Measurements from ENCODE around the gene SLIT3.

SLIT3 gene

DNA sequence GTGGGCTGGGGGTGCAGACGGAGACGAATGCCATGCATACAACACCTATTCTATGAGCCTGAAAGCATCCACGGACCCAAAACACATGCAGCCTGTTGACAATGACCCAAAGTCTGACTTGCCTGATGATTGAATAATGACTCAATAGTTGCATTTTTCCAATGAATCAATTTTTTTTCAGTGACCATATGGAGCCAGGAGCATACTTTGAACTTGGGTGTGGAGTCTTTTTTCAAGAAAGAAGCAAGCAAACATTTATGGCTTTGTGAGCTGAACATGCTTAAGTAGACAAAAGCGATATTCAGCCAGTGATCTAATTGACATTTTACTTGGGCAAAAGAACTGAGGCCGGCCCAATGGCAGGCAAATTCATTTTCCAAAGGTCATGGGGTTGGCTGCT lies 437.9 kb downstream of the SLIT3 start:
- Histone ChIP-seq H3K27ac (ENCODE audit: low read length) (no peak overlapping the region), H3K36me3 (ENCODE audit: control insufficient read depth in 2 of 2, insufficient read depth in 2 of 2, low read length in 2 of 2) (no peaks in the 10 kb centered on the region), H3K27me3 (ENCODE audit: control insufficient read depth in 1 of 2, insufficient read depth in 2 of 2, low read length in 2 of 2) (no peaks in the 10 kb centered on the region), H3K4me3 (ENCODE audit: low read length in 2 of 2) (no peak overlapping the region), H3K9me3 (ENCODE audit: control insufficient read depth in 2 of 2, low read length in 2 of 2) (no peaks in the 10 kb centered on the region), H3K9ac (ENCODE audit: low read length in 2 of 2) (no peak overlapping the region), H3K4me1 (ENCODE audit: control insufficient read depth, insufficient read depth, low read length) (no peaks in the 10 kb centered on the region)

DNA sequence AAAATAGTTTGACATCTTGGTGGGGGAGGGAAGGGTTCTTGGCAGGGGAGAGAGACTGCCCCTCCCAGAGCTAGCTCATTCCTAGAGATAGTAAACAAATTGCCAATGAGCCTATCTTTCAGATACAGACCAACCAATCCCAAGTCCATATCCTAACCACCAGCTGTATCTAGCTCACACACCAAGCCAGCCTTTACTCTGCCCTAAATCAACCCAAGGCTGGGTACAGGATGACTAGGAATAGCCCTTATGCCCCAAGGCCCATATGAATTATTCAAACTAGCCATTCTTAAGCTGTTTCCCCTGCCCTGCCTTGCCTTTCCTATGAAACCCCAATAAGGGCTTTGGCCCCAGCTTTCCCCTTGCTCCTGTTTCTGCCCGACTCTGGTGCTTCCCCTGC lies 440.4 kb downstream of the SLIT3 start:
- H3K36me3 ChIP-seq (ENCODE audit: control insufficient read depth in 2 of 2, insufficient read depth in 2 of 2, low read length in 2 of 2), result no peaks in the 10 kb centered on the region
- no peaks in the 10 kb centered on the region for H3K4me1 ChIP-seq (ENCODE audit: control insufficient read depth, insufficient read depth, low read length)
- H3K27me3 ChIP-seq (ENCODE audit: control insufficient read depth in 1 of 2, insufficient read depth in 2 of 2, low read length in 2 of 2), result no peaks in the 10 kb centered on the region
- H3K27ac ChIP-seq (ENCODE audit: low read length), result no peak overlapping the region
- no peaks in the 10 kb centered on the region for H3K9me3 ChIP-seq (ENCODE audit: control insufficient read depth in 2 of 2, low read length in 2 of 2)
- no peak overlapping the region for H3K9ac ChIP-seq (ENCODE audit: low read length in 2 of 2)
- H3K4me3 ChIP-seq (ENCODE audit: low read length in 2 of 2), result no peak overlapping the region

DNA sequence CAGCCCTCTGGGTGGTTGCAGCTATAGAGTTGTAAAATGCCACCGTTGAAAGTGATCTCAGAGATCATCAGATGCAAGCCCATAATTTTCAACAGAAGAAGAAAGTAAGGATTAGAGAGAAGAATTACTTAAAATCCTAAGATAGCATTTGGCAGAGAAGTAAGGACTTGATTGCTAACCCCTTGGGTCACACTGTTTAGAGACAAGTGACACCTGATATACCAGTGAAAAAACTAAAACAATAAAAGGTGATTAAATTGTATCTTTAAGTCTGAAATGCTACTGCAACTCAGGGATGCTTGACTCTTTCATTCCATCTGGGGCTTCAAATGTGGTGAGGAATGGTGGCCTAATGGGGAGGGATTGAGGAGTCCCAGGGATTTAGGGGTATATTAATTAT lies 440.9 kb downstream of the SLIT3 start:
- Histone ChIP-seq H3K27me3 (ENCODE audit: control insufficient read depth in 1 of 2, insufficient read depth in 2 of 2, low read length in 2 of 2) (no peaks in the 10 kb centered on the region), H3K4me3 (ENCODE audit: low read length in 2 of 2) (no peak overlapping the region), H3K9ac (ENCODE audit: low read length in 2 of 2) (no peak overlapping the region), H3K36me3 (ENCODE audit: control insufficient read depth in 2 of 2, insufficient read depth in 2 of 2, low read length in 2 of 2) (no peaks in the 10 kb centered on the region), H3K27ac (ENCODE audit: low read length) (no peak overlapping the region), H3K4me1 (ENCODE audit: control insufficient read depth, insufficient read depth, low read length) (no peaks in the 10 kb centered on the region), H3K9me3 (ENCODE audit: control insufficient read depth in 2 of 2, low read length in 2 of 2) (no peaks in the 10 kb centered on the region)

DNA sequence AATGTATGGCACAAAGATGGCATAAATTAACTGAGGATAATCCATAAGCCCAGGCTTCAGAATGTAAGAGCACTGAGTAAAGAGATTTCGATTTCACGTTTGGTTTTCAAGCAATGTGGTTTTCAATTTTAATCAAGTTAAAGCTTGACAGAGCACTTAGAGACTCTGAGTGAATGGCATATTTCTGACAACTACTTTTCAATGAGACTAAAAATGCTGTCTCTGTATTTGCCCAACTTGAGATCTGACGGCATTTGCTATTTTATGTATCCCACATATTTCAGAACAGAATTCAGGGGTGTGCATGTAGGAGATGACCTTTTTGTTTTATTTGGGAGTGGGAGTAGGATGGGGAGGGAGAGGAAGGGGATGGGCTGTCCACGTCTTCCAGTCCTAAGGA lies 441.5 kb downstream of the SLIT3 start:
- H3K9me3 ChIP-seq (ENCODE audit: control insufficient read depth in 2 of 2, low read length in 2 of 2), result no peaks in the 10 kb centered on the region
- H3K36me3 ChIP-seq (ENCODE audit: control insufficient read depth in 2 of 2, insufficient read depth in 2 of 2, low read length in 2 of 2), result no peaks in the 10 kb centered on the region
- H3K27ac ChIP-seq (ENCODE audit: low read length), result no peak overlapping the region
- no peaks in the 10 kb centered on the region for H3K27me3 ChIP-seq (ENCODE audit: control insufficient read depth in 1 of 2, insufficient read depth in 2 of 2, low read length in 2 of 2)
- H3K4me1 ChIP-seq (ENCODE audit: control insufficient read depth, insufficient read depth, low read length), result no peaks in the 10 kb centered on the region
- H3K9ac ChIP-seq (ENCODE audit: low read length in 2 of 2), result no peak overlapping the region
- H3K4me3 ChIP-seq (ENCODE audit: low read length in 2 of 2), result no peak overlapping the region

DNA sequence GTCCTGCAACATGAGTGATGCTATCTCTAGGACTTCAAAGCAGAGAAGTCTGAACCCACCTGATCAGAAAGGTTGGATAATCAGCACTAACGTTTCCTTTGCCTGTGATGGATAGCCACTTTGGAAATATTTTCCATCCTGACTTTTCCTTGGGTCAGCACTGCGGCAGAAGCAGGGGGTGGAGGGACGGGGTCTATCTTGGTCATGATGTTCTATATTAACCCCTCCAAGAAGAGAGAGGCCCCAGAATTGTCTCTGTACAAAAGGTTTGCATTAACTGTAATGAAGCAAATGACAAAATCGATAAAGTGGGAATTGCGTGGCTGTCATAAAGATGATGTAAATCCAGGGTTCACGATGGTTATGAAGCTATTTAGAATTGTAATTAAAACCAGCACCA lies 441.9 kb downstream of the SLIT3 start:
- H3K9me3 ChIP-seq (ENCODE audit: control insufficient read depth in 2 of 2, low read length in 2 of 2), result no peaks in the 10 kb centered on the region
- no peak overlapping the region for H3K9ac ChIP-seq (ENCODE audit: low read length in 2 of 2)
- H3K4me1 ChIP-seq (ENCODE audit: control insufficient read depth, insufficient read depth, low read length), result no peaks in the 10 kb centered on the region
- H3K27ac ChIP-seq (ENCODE audit: low read length), result no peak overlapping the region
- no peaks in the 10 kb centered on the region for H3K27me3 ChIP-seq (ENCODE audit: control insufficient read depth in 1 of 2, insufficient read depth in 2 of 2, low read length in 2 of 2)
- H3K4me3 ChIP-seq (ENCODE audit: low read length in 2 of 2), result no peak overlapping the region
- no peaks in the 10 kb centered on the region for H3K36me3 ChIP-seq (ENCODE audit: control insufficient read depth in 2 of 2, insufficient read depth in 2 of 2, low read length in 2 of 2)

DNA sequence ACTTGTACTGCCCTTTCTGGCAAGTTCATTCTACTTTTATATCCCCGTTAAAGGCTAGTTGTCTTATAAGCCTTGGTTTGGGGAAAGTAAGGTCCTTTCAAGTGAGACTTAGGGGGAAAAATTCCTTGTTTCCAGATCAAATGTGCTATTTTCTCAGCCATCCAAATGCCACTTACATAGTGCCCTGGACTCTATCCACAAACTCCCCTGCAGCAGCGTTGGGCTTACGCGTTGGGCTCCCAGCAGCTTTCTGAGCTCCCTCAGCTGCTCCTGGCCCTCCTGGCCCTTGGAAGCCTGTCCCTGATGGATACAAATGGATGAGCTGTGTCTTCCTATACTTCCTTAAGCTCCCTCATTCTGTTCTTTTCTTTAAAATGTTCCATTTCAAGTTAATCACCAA lies 442.6 kb downstream of the SLIT3 start:
- Histone ChIP-seq H3K36me3 (ENCODE audit: control insufficient read depth in 2 of 2, insufficient read depth in 2 of 2, low read length in 2 of 2) (no peaks in the 10 kb centered on the region), H3K9ac (ENCODE audit: low read length in 2 of 2) (no peak overlapping the region), H3K4me1 (ENCODE audit: control insufficient read depth, insufficient read depth, low read length) (no peaks in the 10 kb centered on the region), H3K27ac (ENCODE audit: low read length) (no peak overlapping the region), H3K27me3 (ENCODE audit: control insufficient read depth in 1 of 2, insufficient read depth in 2 of 2, low read length in 2 of 2) (no peaks in the 10 kb centered on the region), H3K4me3 (ENCODE audit: low read length in 2 of 2) (no peak overlapping the region), H3K9me3 (ENCODE audit: control insufficient read depth in 2 of 2, low read length in 2 of 2) (no peaks in the 10 kb centered on the region)

DNA sequence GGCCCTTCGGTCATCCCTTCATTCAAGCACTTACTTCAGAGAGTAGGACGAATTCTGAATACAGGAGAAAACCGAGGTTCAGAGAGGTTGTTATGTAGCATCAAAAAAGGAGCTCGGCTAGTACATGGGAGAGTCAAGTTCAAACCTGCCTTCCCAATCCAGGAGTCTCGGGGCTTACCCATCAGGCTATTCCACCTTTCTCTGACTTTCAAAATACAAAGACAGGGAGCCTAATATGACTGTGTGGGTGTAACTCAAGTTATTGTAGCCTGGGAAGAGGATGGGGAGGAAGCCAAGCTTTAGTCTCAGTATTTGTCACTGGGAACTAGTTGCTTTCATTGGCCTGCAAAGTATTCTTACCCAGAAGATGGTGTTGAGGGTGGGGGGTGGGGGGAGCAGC lies 447.0 kb downstream of the SLIT3 start:
- Histone ChIP-seq H3K9ac (ENCODE audit: low read length in 2 of 2) (no peak overlapping the region), H3K4me1 (ENCODE audit: control insufficient read depth, insufficient read depth, low read length) (peaks cover 2% of the 10 kb centered on the region), H3K27ac (ENCODE audit: low read length) (no peak overlapping the region), H3K9me3 (ENCODE audit: control insufficient read depth in 2 of 2, low read length in 2 of 2) (no peaks in the 10 kb centered on the region), H3K36me3 (ENCODE audit: control insufficient read depth in 2 of 2, insufficient read depth in 2 of 2, low read length in 2 of 2) (no peaks in the 10 kb centered on the region), H3K27me3 (ENCODE audit: control insufficient read depth in 1 of 2, insufficient read depth in 2 of 2, low read length in 2 of 2) (no peaks in the 10 kb centered on the region), H3K4me3 (ENCODE audit: low read length in 2 of 2) (no peak overlapping the region)

DNA sequence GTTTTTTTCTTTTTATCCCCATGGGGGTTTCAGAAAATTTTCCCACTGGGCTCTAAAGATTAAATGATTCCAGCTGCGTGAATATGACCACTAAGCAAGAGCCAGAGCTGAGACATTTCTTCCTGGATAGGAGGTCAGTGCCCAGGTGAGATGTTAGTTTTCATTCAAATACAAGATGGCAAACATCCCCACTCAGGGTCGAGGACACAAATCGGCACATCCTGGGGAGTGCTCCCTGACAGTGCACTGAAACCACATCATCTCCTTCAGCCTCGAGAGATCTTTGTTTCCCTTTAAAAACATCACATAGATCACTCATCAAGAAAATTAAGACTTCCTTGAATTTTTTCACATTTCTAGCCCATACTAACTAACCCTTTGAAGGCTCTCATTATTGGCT lies 448.6 kb downstream of the SLIT3 start:
- H3K9ac ChIP-seq (ENCODE audit: low read length in 2 of 2), result no peak overlapping the region
- no peaks in the 10 kb centered on the region for H3K36me3 ChIP-seq (ENCODE audit: control insufficient read depth in 2 of 2, insufficient read depth in 2 of 2, low read length in 2 of 2)
- H3K9me3 ChIP-seq (ENCODE audit: control insufficient read depth in 2 of 2, low read length in 2 of 2), result no peaks in the 10 kb centered on the region
- H3K27ac ChIP-seq (ENCODE audit: low read length), result no peak overlapping the region
- H3K4me3 ChIP-seq (ENCODE audit: low read length in 2 of 2), result no peak overlapping the region
- no peaks in the 10 kb centered on the region for H3K27me3 ChIP-seq (ENCODE audit: control insufficient read depth in 1 of 2, insufficient read depth in 2 of 2, low read length in 2 of 2)
- H3K4me1 ChIP-seq (ENCODE audit: control insufficient read depth, insufficient read depth, low read length), result peaks cover 2% of the 10 kb centered on the region

DNA sequence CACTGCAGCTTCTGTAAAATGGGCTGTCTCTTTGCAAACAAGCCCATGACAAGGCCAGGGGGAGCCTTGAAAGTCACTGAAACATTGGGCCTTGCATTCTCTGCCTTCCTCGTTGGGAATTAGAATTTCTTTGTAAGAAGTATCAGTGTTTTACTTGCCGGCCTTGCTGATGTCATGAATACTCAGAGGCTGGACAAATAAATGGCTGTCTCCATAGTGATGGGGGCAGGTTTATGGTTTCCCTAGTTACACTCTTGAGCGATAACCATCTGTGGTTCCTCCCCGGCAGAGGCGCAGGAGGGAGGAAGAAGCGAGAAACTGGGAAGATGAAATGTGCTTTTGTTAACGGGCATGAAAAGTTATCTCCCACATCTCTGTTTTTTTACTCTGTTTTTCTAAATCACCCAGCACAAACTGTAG lies 449.0 kb downstream of the SLIT3 start:
- Histone ChIP-seq H3K36me3 (ENCODE audit: control insufficient read depth in 2 of 2, insufficient read depth in 2 of 2, low read length in 2 of 2) (no peaks in the 10 kb centered on the region), H3K4me1 (ENCODE audit: control insufficient read depth, insufficient read depth, low read length) (peaks cover 2% of the 10 kb centered on the region), H3K27me3 (ENCODE audit: control insufficient read depth in 1 of 2, insufficient read depth in 2 of 2, low read length in 2 of 2) (no peaks in the 10 kb centered on the region), H3K9me3 (ENCODE audit: control insufficient read depth in 2 of 2, low read length in 2 of 2) (no peaks in the 10 kb centered on the region), H3K27ac (ENCODE audit: low read length) (no peak overlapping the region), H3K4me3 (ENCODE audit: low read length in 2 of 2) (no peak overlapping the region), H3K9ac (ENCODE audit: low read length in 2 of 2) (no peak overlapping the region)

DNA sequence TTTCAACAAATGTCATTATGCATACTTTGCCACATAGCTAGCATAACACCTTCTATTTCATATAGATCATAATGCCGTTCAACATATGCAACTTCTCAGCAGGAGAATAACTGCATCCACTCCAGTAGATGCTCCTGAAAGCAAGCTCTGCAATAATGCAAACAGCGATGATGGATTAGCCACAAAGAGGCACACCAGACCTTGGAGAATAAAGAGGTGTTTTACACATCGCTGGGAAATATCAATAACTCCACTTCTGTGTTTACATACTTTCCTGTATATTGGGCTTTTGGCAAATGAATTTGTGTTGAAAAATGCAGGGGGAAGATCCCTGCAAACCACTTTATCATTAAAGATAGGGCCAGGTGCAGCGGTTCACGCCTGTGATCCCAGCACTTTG lies 450.3 kb downstream of the SLIT3 start:
- no peak overlapping the region for H3K4me3 ChIP-seq (ENCODE audit: low read length in 2 of 2)
- peaks cover 2% of the 10 kb centered on the region for H3K4me1 ChIP-seq (ENCODE audit: control insufficient read depth, insufficient read depth, low read length)
- H3K9ac ChIP-seq (ENCODE audit: low read length in 2 of 2), result no peak overlapping the region
- no peaks in the 10 kb centered on the region for H3K27me3 ChIP-seq (ENCODE audit: control insufficient read depth in 1 of 2, insufficient read depth in 2 of 2, low read length in 2 of 2)
- no peak overlapping the region for H3K27ac ChIP-seq (ENCODE audit: low read length)
- H3K36me3 ChIP-seq (ENCODE audit: control insufficient read depth in 2 of 2, insufficient read depth in 2 of 2, low read length in 2 of 2), result no peaks in the 10 kb centered on the region
- H3K9me3 ChIP-seq (ENCODE audit: control insufficient read depth in 2 of 2, low read length in 2 of 2), result no peaks in the 10 kb centered on the region

DNA sequence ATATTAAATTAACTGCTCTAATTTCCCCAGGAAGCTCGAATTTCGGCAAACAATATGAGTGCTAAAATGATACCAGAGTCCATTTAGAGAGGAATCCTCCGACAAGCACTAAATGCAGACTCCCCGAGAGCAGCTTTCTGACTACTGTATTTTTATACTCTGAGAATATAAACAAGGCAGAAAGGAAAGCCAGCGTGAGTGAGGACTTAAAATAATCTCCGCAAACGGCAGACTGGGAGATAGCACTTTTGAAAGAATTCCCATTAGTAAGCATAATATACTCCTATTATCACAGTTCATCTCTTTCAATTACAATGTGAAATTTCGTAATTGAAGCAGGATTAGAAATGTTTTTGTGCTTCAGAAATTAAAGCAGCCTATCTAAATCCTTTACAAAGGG lies 452.4 kb downstream of the SLIT3 start:
- Histone ChIP-seq H3K27ac (ENCODE audit: low read length) (no peak overlapping the region), H3K9ac (ENCODE audit: low read length in 2 of 2) (peak overlapping the region in 1 of 2 donors; percentile 28)

More for the DNA sequence above, 452.4 kb downstream of the SLIT3 start:
- H3K9me3 ChIP-seq (ENCODE audit: control insufficient read depth in 2 of 2, low read length in 2 of 2), result no peaks in the 10 kb centered on the region
- H3K36me3 ChIP-seq (ENCODE audit: control insufficient read depth in 2 of 2, insufficient read depth in 2 of 2, low read length in 2 of 2), result no peaks in the 10 kb centered on the region
- no peak overlapping the region for H3K4me3 ChIP-seq (ENCODE audit: low read length in 2 of 2)
- peaks cover 2% of the 10 kb centered on the region for H3K4me1 ChIP-seq (ENCODE audit: control insufficient read depth, insufficient read depth, low read length)
- no peaks in the 10 kb centered on the region for H3K27me3 ChIP-seq (ENCODE audit: control insufficient read depth in 1 of 2, insufficient read depth in 2 of 2, low read length in 2 of 2)

Measured in stomach smooth muscle (tissue), 2 donors.